RWPE1 (cell line): ENCODE measurements around the gene FBLN1.
"Not testable (repeated sequence)": the region's sequence is repeated elsewhere in the genome, so short reads cannot be mapped to it uniquely, and the experiment has no call there.

Source experiments
- CTCF ChIA-PET: fragments of 350-600 bp; sonication (Branson Sonifier 250); formaldehyde crosslinking; extraction: SDS; loops from one replicate; lab custom pipeline; 2021; lab: Yijun Ruan, JAX
- POLR2A ChIA-PET: fragments of 400-600 bp; formaldehyde crosslinking; extraction: SDS; loops from one replicate; lab custom pipeline; 2020; ENCODE audit warnings: antibody characterized with exemption; ENCODE audit not compliant: low non-redundant PET; lab: Yijun Ruan, JAX
- DNase-seq: peaks from one replicate; pipeline ENCODE4 v3.0.0; 2012; ENCODE audit warnings: low spot score
- H3K27ac ChIP-seq: fragments of 450-650 bp; 2 replicates; pipeline ENCODE4 v1.5.1; 2017
- CTCF ChIP-seq: fragments of 450-650 bp; conservative IDR thresholded peaks from 2 replicates; pipeline ENCODE4 v1.5.1; 2017; ENCODE audit warnings: low read depth, mild to moderate bottlenecking

Gene FBLN1

GRCh38 chr22:45541382-45541979 is 38.8 kb downstream of the FBLN1 start:
- CTCF ChIA-PET = no interaction called here
- peak overlapping the region; percentile 11; the same call in 1 of the 2 replicates for H3K27ac ChIP-seq
- TF ChIP-seq CTCF = no peak
- no peak for DNase-seq
- POLR2A ChIA-PET = no interaction called here

GRCh38 chr22:45542001-45542520 is 39.4 kb downstream of the FBLN1 start:
- DNase-seq = no peak
- ChIA-PET POLR2A (no interaction called here), CTCF (no interaction called here)
- peak overlapping the region; percentile 11; the same call in 1 of the 2 replicates for H3K27ac ChIP-seq
- TF ChIP-seq CTCF = no peak

- DNase-seq, POLR2A ChIA-PET, CTCF ChIA-PET: not testable (repeated sequence)
- H3K27ac ChIP-seq = peak overlapping the region; percentile 12
Observed at GRCh38 chr22:45542736-45543135, 40.1 kb downstream of the FBLN1 start.

GRCh38 chr22:45543243-45543642 is 40.6 kb downstream of the FBLN1 start:
- CTCF ChIA-PET = no interaction called here
- no peak for DNase-seq
- H3K27ac ChIP-seq = peak overlapping the region; percentile 12; the same call in 1 of the 2 replicates
- no peak for TF ChIP-seq CTCF
- POLR2A ChIA-PET = no interaction called here

- no peak for DNase-seq
- peak overlapping the region; percentile 59 for H3K27ac ChIP-seq
- CTCF ChIA-PET = no interaction called here
- TF ChIP-seq CTCF = no peak
- POLR2A ChIA-PET = no interaction called here
Observed at GRCh38 chr22:45544588-45545170, 42.0 kb downstream of the FBLN1 start.

- ChIA-PET CTCF (interaction anchor here (0.6 kb wide), 1 partner anchor 29 kb away, joined by 3 read pairs; no protein-coding TSS in a partner anchor), POLR2A (no interaction called here)
- no peak for TF ChIP-seq CTCF
- no peak for DNase-seq
- no peak overlapping the region for H3K27ac ChIP-seq
Observed at GRCh38 chr22:45546333-45547015, 43.8 kb downstream of the FBLN1 start.

- ChIA-PET POLR2A (no interaction called here), CTCF (interaction anchor here (0.6 kb wide), 1 partner anchor 30 kb away, joined by 3 read pairs; no protein-coding TSS in a partner anchor)
Observed at GRCh38 chr22:45547016-45547345, 44.3 kb downstream of the FBLN1 start.

More at GRCh38 chr22:45547016-45547345, 44.3 kb downstream of the FBLN1 start:
- TF ChIP-seq CTCF = no peak
- no peak for DNase-seq
- no peak overlapping the region for H3K27ac ChIP-seq
